Activated naive CD4-positive, alpha-beta T cell treated with anti-CD3 and anti-CD28 coated beads for 36 hours (primary cell): Measurements from ENCODE around the gene CEP162. TPM values are rescaled to one million over a fixed set of nuclear protein-coding genes. Genes with fewer than 3 reads are reported as not detected.
A peak's percentile ranks its signal among the peaks of the same experiment; 100 is the strongest.
"Not testable (repeated sequence)": the region's sequence is repeated elsewhere in the genome, so short reads cannot be mapped to it uniquely, and the experiment has no call there.

Source experiments
- CTCF ChIA-PET: fragments of 350-600 bp; sonication (Branson Sonifier 250); formaldehyde crosslinking; loops from one replicate; lab custom pipeline; 2021; ENCODE audit warnings: antibody characterized with exemption; lab: Charles Lee
- DNase-seq: peaks from one replicate; pipeline ENCODE4 v3.0.0-alpha.2; 2020
- H3K27ac Mint-ChIP-seq: one replicate; pipeline ENCODE4 v1.8.0; 2021; ENCODE audit warnings: mild to moderate bottlenecking, mixed read lengths
- H3K27me3 Mint-ChIP-seq: one replicate; pipeline ENCODE4 v1.8.0; 2021; ENCODE audit warnings: low read depth, mixed read lengths
- H3K36me3 Mint-ChIP-seq: one replicate; pipeline ENCODE4 v1.8.0; 2021; ENCODE audit warnings: low read depth, mixed read lengths
- H3K4me1 Mint-ChIP-seq: one replicate; pipeline ENCODE4 v1.8.0; 2021; ENCODE audit warnings: low read depth, mixed read lengths
- H3K4me3 Mint-ChIP-seq: one replicate; pipeline ENCODE4 v1.8.0; 2021; ENCODE audit warnings: mild to moderate bottlenecking, moderate library complexity, mixed read lengths
- H3K9me3 Mint-ChIP-seq: one replicate; pipeline ENCODE4 v1.8.0; 2021; ENCODE audit warnings: mixed read lengths
- intact Hi-C: fragments of 100-400 bp; cut with micrococcal nuclease; formaldehyde crosslinking; loops from one replicate; pipeline ENCODE4 v1.15.1; 2023
- total RNA-seq, 2 experiments: library from RNA; stranded (reverse); gene quantifications; one replicate each; pipeline ENCODE4 v1.2.3, GENCODE V29; 2021

CEP162 gene
- total RNA-seq, 2 experiments from 2014 or later, result 4.4 to 5.0 TPM

DNA sequence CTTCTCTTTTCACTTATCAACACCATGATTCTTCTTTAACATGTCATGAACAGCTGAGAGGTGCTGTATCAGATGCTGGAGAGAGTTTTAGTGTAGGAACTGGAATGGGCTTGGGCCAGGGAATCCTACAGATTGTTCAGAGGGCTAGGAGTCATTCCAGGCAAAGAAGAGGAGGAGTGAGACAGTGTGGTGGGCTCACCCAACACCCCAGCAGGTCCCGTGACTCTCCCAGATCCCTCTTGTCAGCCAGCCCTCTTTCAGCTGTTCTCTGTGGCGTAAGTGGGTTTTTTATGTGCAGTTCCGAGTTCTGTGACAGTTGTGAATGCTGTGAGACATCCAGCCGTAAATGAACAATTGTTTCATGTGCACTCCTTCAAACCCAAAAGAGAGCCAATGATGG, 31.4 kb upstream of the CEP162 start:
- Mint-ChIP-seq H3K4me1 (no peaks in the 10 kb centered on the region), H3K4me3 (no peak overlapping the region), H3K9me3 (no peaks in the 10 kb centered on the region), H3K27ac (no peak overlapping the region), H3K36me3 (no peaks in the 10 kb centered on the region), H3K27me3 (peaks cover 23% of the 10 kb centered on the region)
- intact Hi-C loops, result no loop called here
- no peak for DNase-seq
- CTCF ChIA-PET, result no interaction called here

DNA sequence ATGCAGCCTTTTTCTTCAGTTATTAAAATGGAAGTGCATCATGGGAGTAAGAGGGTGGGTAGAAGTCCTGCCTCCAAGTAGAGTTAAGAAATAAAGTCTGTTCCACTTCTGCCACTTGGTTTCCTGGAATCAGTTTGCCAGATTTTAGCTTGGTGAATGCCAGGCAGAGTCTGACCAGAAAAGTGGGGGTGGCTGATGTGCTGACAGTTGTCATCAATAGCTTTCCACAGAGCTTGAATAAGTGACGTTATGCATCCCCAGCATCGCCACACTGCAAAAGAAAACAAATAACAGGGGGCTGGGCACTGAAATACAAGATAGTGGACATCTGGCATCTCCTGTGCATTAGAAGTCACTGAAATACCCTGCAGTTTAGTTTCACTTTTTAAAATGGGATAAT, 30.8 kb upstream of the CEP162 start:
- no peak overlapping the region for H3K27ac Mint-ChIP-seq
- no peak overlapping the region for H3K4me3 Mint-ChIP-seq
- no peak for DNase-seq
- peaks cover 29% of the 10 kb centered on the region for H3K27me3 Mint-ChIP-seq
- intact Hi-C loops, result no loop called here
- H3K4me1 Mint-ChIP-seq, result no peaks in the 10 kb centered on the region
- H3K36me3 Mint-ChIP-seq, result no peaks in the 10 kb centered on the region
- CTCF ChIA-PET, result no interaction called here
- H3K9me3 Mint-ChIP-seq, result no peaks in the 10 kb centered on the region

DNA sequence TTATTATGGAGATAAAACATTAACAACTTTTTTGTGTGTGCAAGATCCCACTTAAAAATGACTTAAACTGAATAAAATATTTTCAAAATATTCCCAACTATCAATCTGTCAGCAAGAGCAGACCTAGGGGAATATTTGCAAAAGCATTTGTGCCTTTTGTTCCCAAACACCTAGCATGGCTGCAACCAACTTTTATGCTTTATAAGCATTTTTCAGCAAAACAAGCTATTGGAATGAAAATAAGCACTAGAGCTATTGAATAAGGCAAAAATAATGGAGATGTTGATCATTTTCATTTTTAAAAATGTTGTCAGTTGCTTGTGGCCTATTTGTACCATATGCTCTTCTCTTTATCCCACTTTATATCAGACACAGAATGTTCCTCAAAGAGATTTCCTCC, 28.2 kb upstream of the CEP162 start:
- no peak overlapping the region for H3K27ac Mint-ChIP-seq
- intact Hi-C loops, result no loop called here
- CTCF ChIA-PET, result no interaction called here
- DNase-seq, result no peak
- no peaks in the 10 kb centered on the region for H3K9me3 Mint-ChIP-seq
- H3K4me3 Mint-ChIP-seq, result no peak overlapping the region
- no peaks in the 10 kb centered on the region for H3K4me1 Mint-ChIP-seq
- peaks cover 29% of the 10 kb centered on the region for H3K27me3 Mint-ChIP-seq
- H3K36me3 Mint-ChIP-seq, result no peaks in the 10 kb centered on the region

DNA sequence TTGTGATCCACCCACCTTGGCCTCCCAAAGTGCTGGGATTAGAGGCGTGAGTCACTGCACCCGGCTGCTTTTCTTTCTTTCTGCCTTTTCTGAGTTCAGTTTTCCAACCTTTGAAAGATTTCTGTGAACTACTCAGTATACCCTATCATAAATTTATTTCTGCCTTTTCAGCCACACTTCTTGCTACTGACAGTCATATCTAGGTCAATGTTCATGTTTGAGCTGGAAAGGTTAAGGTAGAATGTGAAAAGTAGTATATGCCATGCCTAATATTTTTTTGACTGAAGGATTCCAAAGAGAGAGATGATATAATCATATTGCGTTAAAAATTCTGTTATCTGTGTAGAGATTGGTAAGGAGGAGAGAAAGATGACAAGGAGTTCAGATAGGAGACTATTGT, 25.9 kb upstream of the CEP162 start:
- no peaks in the 10 kb centered on the region for H3K36me3 Mint-ChIP-seq
- peaks cover 21% of the 10 kb centered on the region for H3K27me3 Mint-ChIP-seq
- H3K4me3 Mint-ChIP-seq, result no peak overlapping the region
- no peak overlapping the region for H3K27ac Mint-ChIP-seq
- no peaks in the 10 kb centered on the region for H3K9me3 Mint-ChIP-seq
- CTCF ChIA-PET, result interaction anchor here (0.7 to 0.8 kb wide), 2 partner anchors 499 to 633 kb away, joined by 3 read pairs; no protein-coding TSS in a partner anchor
- intact Hi-C loops, result no loop called here
- DNase-seq, result no peak
- no peaks in the 10 kb centered on the region for H3K4me1 Mint-ChIP-seq

DNA sequence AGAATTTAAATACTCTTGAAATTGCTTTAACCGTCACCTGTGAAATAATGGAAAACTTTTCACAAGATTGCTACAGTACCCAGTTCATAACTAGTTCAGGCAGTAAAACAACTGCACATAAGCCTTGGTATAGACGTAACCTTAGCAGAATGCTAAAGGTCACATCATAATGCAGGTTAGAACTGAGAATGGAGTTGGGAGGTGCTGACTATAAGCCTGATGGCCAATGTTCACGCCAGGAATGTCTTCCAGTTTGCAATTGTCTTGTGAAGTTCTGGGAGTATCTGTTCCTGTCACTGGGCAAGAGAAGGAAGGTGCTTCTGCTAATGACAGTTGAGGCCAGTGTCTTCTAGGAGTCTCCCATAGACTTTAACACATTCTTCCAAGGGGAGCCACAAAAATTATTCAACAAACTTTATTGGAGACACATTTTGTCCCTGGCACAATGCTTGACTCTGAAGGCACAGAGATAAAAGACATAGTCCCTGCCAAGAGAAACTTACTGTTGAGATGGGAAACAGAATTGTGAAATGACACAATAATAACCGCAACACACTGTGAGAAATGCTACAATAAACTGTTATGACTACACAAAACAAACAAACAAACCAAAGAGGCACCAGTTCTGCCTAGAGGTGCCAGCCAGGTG, 24.6 kb upstream of the CEP162 start:
- Mint-ChIP-seq H3K27me3 (peaks cover 21% of the 10 kb centered on the region), H3K36me3 (no peaks in the 10 kb centered on the region), H3K4me3 (no peak overlapping the region), H3K4me1 (no peaks in the 10 kb centered on the region), H3K27ac (no peak overlapping the region), H3K9me3 (no peaks in the 10 kb centered on the region)
- CTCF ChIA-PET, result no interaction called here
- no peak for DNase-seq
- intact Hi-C loops, result no loop called here

DNA sequence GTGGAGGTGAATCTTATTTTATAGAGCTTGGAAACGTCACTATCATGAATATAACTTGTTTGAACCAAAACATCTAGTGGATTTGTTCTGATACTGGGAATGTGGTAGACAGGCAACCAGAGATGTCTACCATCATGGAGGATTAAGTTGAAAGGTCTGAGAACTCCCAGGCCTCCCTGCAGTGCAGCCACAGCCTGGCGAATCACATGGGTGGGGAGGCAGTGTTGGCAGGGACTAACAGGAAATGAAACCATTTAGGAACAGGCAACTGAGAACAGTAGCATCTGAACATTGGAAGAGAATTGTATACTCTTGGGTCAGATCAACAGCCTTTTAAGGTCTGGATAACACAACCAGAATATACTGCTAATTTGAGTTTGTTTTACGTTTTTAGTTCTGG, 22.3 kb upstream of the CEP162 start:
- no peak overlapping the region for H3K4me3 Mint-ChIP-seq
- CTCF ChIA-PET, result no interaction called here
- intact Hi-C loops, result no loop called here
- DNase-seq, result no peak
- H3K27ac Mint-ChIP-seq, result no peak overlapping the region
- no peaks in the 10 kb centered on the region for H3K4me1 Mint-ChIP-seq
- H3K9me3 Mint-ChIP-seq, result no peaks in the 10 kb centered on the region
- peaks cover 18% of the 10 kb centered on the region for H3K27me3 Mint-ChIP-seq
- H3K36me3 Mint-ChIP-seq, result no peaks in the 10 kb centered on the region

DNA sequence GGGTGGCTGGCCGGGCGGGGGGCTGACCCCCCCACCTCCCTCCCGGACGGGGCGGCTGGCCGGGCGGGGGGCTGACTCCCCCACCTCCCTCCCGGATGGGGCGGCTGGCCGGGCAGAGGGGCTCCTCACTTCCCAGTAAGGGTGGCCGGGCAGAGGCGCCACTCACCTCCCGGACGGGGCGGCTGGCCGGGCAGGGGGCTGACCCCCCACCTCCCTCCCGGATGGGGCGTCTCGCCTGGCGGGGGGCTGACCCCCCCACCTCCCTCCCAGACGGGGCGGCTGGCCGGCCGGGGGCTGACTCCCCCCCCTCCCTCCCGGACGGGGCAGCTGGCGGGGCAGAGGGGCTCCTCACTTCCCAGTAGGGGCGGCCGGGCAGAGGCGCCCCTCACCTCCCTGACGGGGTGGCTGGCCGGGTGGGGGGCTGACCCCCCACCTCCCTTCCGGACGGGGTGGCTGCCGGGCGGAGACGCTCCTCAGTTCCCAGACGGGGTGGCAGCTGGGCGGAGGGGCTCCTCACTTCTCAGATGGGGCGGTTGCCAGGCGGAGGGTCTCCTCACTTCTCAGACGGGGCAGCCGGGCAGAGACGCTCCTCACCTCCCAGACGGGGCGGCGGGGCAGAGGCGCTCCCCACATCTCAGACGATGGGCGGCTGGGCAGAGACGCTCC, 17.1 kb upstream of the CEP162 start:
- H3K4me3 Mint-ChIP-seq, CTCF ChIA-PET, H3K36me3 Mint-ChIP-seq, H3K9me3 Mint-ChIP-seq, intact Hi-C loops, H3K27me3 Mint-ChIP-seq, H3K27ac Mint-ChIP-seq, H3K4me1 Mint-ChIP-seq, DNase-seq: not testable (repeated sequence)

DNA sequence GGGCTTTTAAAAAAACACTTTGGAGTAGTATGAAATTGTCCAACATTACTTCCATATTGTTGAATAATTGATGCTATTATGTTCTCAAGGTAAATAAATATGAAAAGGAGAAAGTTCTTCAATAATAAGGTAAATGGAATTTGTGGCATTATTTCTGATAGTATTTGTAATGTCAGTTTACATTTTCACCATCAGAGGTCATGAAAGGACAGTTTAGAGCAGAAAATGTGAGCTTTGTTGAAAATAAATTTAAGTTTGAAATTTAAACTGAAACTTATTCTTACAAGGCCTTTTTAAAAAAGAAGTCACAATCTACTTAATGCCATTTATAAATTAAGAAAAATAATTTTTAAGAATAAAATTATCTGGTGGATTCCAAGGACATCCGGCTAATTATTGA, 15.8 kb upstream of the CEP162 start:
- H3K4me3 Mint-ChIP-seq, result no peak overlapping the region
- CTCF ChIA-PET, result interaction anchor here (0.6 to 1.9 kb wide), 2 partner anchors 15 to 716 kb away, joined by 4 to 6 read pairs; no protein-coding TSS in a partner anchor
- no peaks in the 10 kb centered on the region for H3K4me1 Mint-ChIP-seq
- no peak for DNase-seq
- peaks cover 3% of the 10 kb centered on the region for H3K27me3 Mint-ChIP-seq
- H3K9me3 Mint-ChIP-seq, result no peaks in the 10 kb centered on the region
- intact Hi-C loops, result no loop called here
- H3K36me3 Mint-ChIP-seq, result no peaks in the 10 kb centered on the region
- no peak overlapping the region for H3K27ac Mint-ChIP-seq

DNA sequence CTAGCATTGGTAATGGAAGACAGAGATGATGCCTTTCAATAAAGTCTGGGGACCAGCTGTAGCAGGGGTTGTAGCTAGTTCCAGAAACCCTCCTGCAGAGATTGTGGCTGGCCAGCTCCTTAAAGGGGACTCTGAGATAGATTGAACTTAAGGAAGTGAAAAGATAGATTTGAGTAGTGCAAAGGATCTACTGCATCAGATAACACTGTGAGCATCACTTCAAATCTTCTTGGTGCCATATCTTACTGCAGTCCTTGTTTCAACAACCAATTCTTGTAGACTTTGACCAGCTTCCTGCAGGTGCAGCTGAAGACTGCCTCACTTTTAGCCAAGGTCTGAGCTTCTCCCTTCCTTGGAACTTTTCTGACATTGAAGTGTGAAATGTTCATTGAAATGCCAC, 14.8 kb upstream of the CEP162 start:
- Mint-ChIP-seq H3K36me3 (no peaks in the 10 kb centered on the region), H3K27me3 (peaks cover 11% of the 10 kb centered on the region), H3K9me3 (no peaks in the 10 kb centered on the region), H3K4me3 (no peak overlapping the region), H3K27ac (no peak overlapping the region), H3K4me1 (no peaks in the 10 kb centered on the region)
- CTCF ChIA-PET, result interaction anchor here (0.6 to 1.9 kb wide), 3 partner anchors 14 to 472 kb away, joined by 3 to 6 read pairs (median 3); no protein-coding TSS in a partner anchor
- no peak for DNase-seq
- intact Hi-C loops, result no loop called here

DNA sequence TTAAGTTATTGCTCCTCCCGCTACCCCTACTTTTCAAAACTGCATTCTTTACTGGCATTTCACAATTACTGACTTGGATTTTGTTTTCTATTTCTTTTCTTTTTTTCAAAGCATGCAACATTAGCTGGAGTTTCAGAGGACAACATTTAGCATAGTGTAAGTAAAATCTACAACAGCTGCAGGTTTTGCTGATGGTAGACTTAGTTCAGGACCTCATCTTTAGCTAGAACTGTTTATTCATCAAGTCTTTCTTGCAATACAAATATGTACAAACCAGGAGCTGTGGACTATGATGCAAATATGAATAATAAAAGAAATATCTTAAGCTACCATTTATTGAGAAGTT, 728 bp upstream of the CEP162 start:
- Mint-ChIP-seq H3K36me3 (no peaks in the 10 kb centered on the region), H3K27ac (peak overlapping the region; percentile 93), H3K27me3 (peaks cover 10% of the 10 kb centered on the region), H3K9me3 (no peaks in the 10 kb centered on the region), H3K4me1 (peaks cover 11% of the 10 kb centered on the region), H3K4me3 (peak overlapping the region; percentile 99)
- intact Hi-C loops, result loop anchor here (1.0 to 5.0 kb wide), 4 partner anchors 344 to 1414 kb away; partner anchors contain the start of genes DOP1A, SNX14, SYNCRIP and UBE3D
- no peak for DNase-seq
- CTCF ChIA-PET, result interaction anchor here (0.6 to 2.1 kb wide), 8 partner anchors 12 to 1657 kb away, joined by 3 to 15 read pairs (median 4); no protein-coding TSS in a partner anchor

DNA sequence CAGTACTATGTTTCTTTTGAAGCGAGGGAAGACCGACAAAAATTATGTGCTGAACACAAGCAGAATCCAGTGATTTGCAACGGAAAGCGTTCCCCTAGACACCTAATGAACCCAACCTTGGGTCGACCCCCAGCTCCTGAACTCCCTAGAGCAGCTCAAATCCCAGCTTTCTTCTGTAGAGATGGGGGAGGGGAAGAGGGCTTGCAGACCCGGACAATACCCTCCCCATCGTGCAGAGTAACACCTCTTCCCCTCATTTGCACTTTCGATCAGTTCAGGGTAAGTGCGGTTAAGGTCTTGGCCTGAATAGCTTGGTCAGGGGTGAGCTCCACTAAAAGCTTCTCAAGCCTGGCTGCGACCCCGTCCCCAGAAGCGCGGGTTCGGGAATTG, 404 bp downstream of the CEP162 start:
- peak overlapping the region; percentile 99 for H3K4me3 Mint-ChIP-seq
- peaks cover 3% of the 10 kb centered on the region for H3K27me3 Mint-ChIP-seq
- H3K27ac Mint-ChIP-seq, result peak overlapping the region; percentile 93
- DNase-seq, result no peak
- intact Hi-C loops, result loop anchor here (1.0 to 5.0 kb wide), 5 partner anchors 368 to 1415 kb away; partner anchors contain the start of genes CYB5R4, DOP1A, SNX14 and SYNCRIP
- CTCF ChIA-PET, result interaction anchor here (0.6 to 2.1 kb wide), 5 partner anchors 8 to 1161 kb away, joined by 3 to 15 read pairs (median 4); partner anchors contain the start of gene UBE3D
- no peaks in the 10 kb centered on the region for H3K9me3 Mint-ChIP-seq
- peaks cover 11% of the 10 kb centered on the region for H3K4me1 Mint-ChIP-seq
- H3K36me3 Mint-ChIP-seq, result no peaks in the 10 kb centered on the region

DNA sequence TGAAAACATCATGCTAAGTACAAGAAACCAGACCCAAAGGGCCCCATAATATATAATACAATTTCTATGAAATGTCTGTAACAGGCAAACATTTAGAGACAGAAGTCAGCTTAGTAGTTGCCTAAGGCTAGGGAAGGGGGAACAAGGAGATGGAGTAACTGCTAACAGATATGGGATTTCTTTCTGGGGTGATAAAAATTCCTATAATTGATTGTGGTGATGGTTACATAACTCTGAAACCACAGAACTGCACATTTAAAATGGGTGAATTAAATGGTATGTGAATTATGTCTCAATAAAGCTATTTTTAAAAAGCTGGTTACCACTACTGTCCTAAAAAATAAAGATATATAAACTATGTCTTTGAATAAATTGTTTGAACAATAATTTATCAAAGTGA, 3.2 kb downstream of the CEP162 start:
- no peaks in the 10 kb centered on the region for H3K27me3 Mint-ChIP-seq
- intact Hi-C loops, result no loop called here
- H3K27ac Mint-ChIP-seq, result no peak overlapping the region
- H3K36me3 Mint-ChIP-seq, result peaks cover 1% of the 10 kb centered on the region
- CTCF ChIA-PET, result interaction anchor here (0.6 to 0.7 kb wide), 2 partner anchors 9 to 273 kb away, joined by 3 to 5 read pairs; no protein-coding TSS in a partner anchor
- H3K4me3 Mint-ChIP-seq, result no peak overlapping the region
- H3K9me3 Mint-ChIP-seq, result no peaks in the 10 kb centered on the region
- no peak for DNase-seq
- H3K4me1 Mint-ChIP-seq, result peaks cover 11% of the 10 kb centered on the region
